SK-N-SH (cell line): ENCODE results near the gene CENPP. TPM values are rescaled to one million over a fixed set of nuclear protein-coding genes. Genes with fewer than 3 reads are reported as not detected.

Source experiments
- CTCF ChIA-PET: fragments of 300-600, 350-600 bp; formaldehyde crosslinking; extraction: SDS; loops from one replicate; lab custom pipeline; 2021; lab: Yijun Ruan, JAX
- POLR2A ChIA-PET: fragments of 350-600 bp; sonication (Branson Sonifier 250); formaldehyde crosslinking; extraction: SDS; loops from one replicate; lab custom pipeline; 2020; ENCODE audit warnings: antibody characterized with exemption, inconsistent platforms; lab: Yijun Ruan, JAX
- DNase-seq: peaks from one replicate; pipeline ENCODE4 v3.0.0; 2012
- H2AFZ ChIP-seq: fragments of 200-600 bp; sonication (generic); 2 replicates; pipeline ENCODE4 v1.8.1; 2016; ENCODE audit warnings: antibody characterized with exemption, mild to moderate bottlenecking, low read depth
- H3F3A ChIP-seq: fragments of 200-600 bp; sonication (generic); replicated peaks from 2 replicates; pipeline ENCODE3; 2016; ENCODE audit warnings: antibody characterized with exemption, mild to moderate bottlenecking; ENCODE audit not compliant: insufficient read depth
- H3K27ac ChIP-seq, 2 experiments: fragments of 200-500 bp in 1 of 2; fragments of 200-600 bp in 1 of 2; sonication (Bioruptor generic) in 1 of 2; sonication (generic), shearing (Covaris generic) in 1 of 2; 2 replicates each; pipeline versions ENCODE4 v1.5.1 to v1.6.1; 2014 to 2016; ENCODE audit warnings: low read depth in 2 of 2, inconsistent platforms in 1 of 2, low read length in 1 of 2, mild to moderate bottlenecking in 1 of 2, mixed read lengths in 1 of 2
- H3K27me3 ChIP-seq: fragments of 200-600 bp; sonication (generic), shearing (Covaris generic); 2 replicates; pipeline ENCODE4 v1.6.1; 2016; ENCODE audit warnings: mixed run types; ENCODE audit not compliant: insufficient read depth
- H3K36me3 ChIP-seq, 2 experiments: fragments of 200-500 bp in 1 of 2; fragments of 200-600 bp in 1 of 2; sonication (Bioruptor generic) in 1 of 2; sonication (generic) in 1 of 2; replicated peaks in 1 of 2; 2 replicates each; pipeline versions ENCODE3 to v1.5.1; 2014 to 2016; ENCODE audit warnings: low read length in 1 of 2, mild to moderate bottlenecking in 1 of 2; ENCODE audit not compliant: insufficient read depth in 2 of 2, control insufficient read depth in 1 of 2
- H3K4me1 ChIP-seq, 2 experiments: fragments of 200-500 bp in 1 of 2; fragments of 200-600 bp in 1 of 2; sonication (Bioruptor generic) in 1 of 2; sonication (generic), shearing (Covaris generic) in 1 of 2; 2 replicates each; pipeline versions ENCODE4 v1.5.1 to v1.6.1; 2014 to 2016; ENCODE audit warnings: low read depth in 1 of 2, low read length in 1 of 2, mixed run types in 1 of 2; ENCODE audit not compliant: insufficient read depth in 2 of 2, control insufficient read depth in 1 of 2
- H3K4me2 ChIP-seq: fragments of 200-600 bp; sonication (generic), shearing (Covaris generic); 2 replicates; pipeline ENCODE4 v1.6.1; 2017; ENCODE audit warnings: mixed run types
- H3K4me3 ChIP-seq, 2 experiments: fragments of 200-500 bp in 1 of 2; fragments of 200-600 bp in 1 of 2; sonication (Bioruptor generic) in 1 of 2; sonication (generic), shearing (Covaris generic) in 1 of 2; 2 replicates each; pipeline versions ENCODE4 v1.5.1 to v1.8.1; 2014 to 2016; ENCODE audit warnings: low read depth in 2 of 2, inconsistent platforms in 1 of 2, low read length in 1 of 2, mild to moderate bottlenecking in 1 of 2, mixed read lengths in 1 of 2, moderate library complexity in 1 of 2
- H3K79me2 ChIP-seq: fragments of 200-600 bp; sonication (generic); 2 replicates; pipeline ENCODE4 v1.8.1; 2017; ENCODE audit warnings: mild to moderate bottlenecking; ENCODE audit not compliant: insufficient read depth
- H3K9ac ChIP-seq: fragments of 200-600 bp; sonication (generic); 2 replicates; pipeline ENCODE4 v1.6.1; 2017; ENCODE audit warnings: mixed run types
- H3K9me2 ChIP-seq: fragments of 200-600 bp; sonication (generic); 2 replicates; pipeline ENCODE4 v1.6.1; 2017; ENCODE audit warnings: mixed run types
- H3K9me3 ChIP-seq: fragments of 200-600 bp; sonication (generic); 2 replicates; pipeline ENCODE4 v1.6.1; 2017; ENCODE audit warnings: mixed run types, mild to moderate bottlenecking, moderate library complexity
- H4K20me1 ChIP-seq: fragments of 200-600 bp; sonication (generic); 2 replicates; pipeline ENCODE4 v1.6.1; 2017; ENCODE audit warnings: mild to moderate bottlenecking, mixed run types; ENCODE audit not compliant: insufficient read depth
- CTCF ChIP-seq: fragments of 200-600 bp; sonication (generic); IDR thresholded peaks from 2 replicates; pipeline ENCODE4 v1.6.1; 2017; ENCODE audit warnings: antibody characterized with exemption, mild to moderate bottlenecking, moderate library complexity
- ELF1 ChIP-seq: IDR thresholded peaks from 2 replicates; pipeline ENCODE4 v1.4.0; 2012
- EP300 ChIP-seq, 2 experiments: IDR thresholded peaks; 2 replicates each; pipeline versions ENCODE4 v1.4.0 to v1.6.1; 2012; ENCODE audit warnings: borderline replicate concordance in 1 of 2, low read depth in 1 of 2, low read length in 1 of 2
- FOSL2 ChIP-seq: IDR thresholded peaks from 2 replicates; pipeline ENCODE4 v1.4.0; 2012; ENCODE audit warnings: low read depth, mild to moderate bottlenecking, moderate library complexity, borderline replicate concordance
- FOXJ3 ChIP-seq: sonication (generic); formaldehyde crosslinking; IDR thresholded peaks from 2 replicates; pipeline ENCODE4 v1.5.1; 2020; ENCODE audit warnings: mild to moderate bottlenecking, missing genetic modification reagents
- FOXM1 ChIP-seq: IDR thresholded peaks from 2 replicates; pipeline ENCODE4 v1.4.0; 2012; ENCODE audit warnings: low read depth, mild to moderate bottlenecking
- GABPA ChIP-seq: IDR thresholded peaks from 2 replicates; pipeline ENCODE4 v1.4.0; 2012; ENCODE audit warnings: low read depth, mild to moderate bottlenecking
- GATA2 ChIP-seq: sonication (generic); formaldehyde crosslinking; IDR thresholded peaks from 2 replicates; pipeline ENCODE4 v1.5.0; 2020; ENCODE audit warnings: mild to moderate bottlenecking, missing genetic modification reagents
- JUND ChIP-seq: IDR thresholded peaks from 2 replicates; pipeline ENCODE4 v1.4.0; 2012
- MEF2A ChIP-seq: IDR thresholded peaks from 2 replicates; pipeline ENCODE4 v1.4.0; 2012; ENCODE audit warnings: low read depth, borderline replicate concordance
- NFIC ChIP-seq: IDR thresholded peaks from 2 replicates; pipeline ENCODE4 v1.4.0; 2012; ENCODE audit warnings: borderline replicate concordance
- PBX3 ChIP-seq: IDR thresholded peaks from 2 replicates; pipeline ENCODE4; 2012
- RAD21 ChIP-seq: IDR thresholded peaks from 2 replicates; pipeline ENCODE4 v1.6.1; 2012; ENCODE audit warnings: mild to moderate bottlenecking, low read length
- RFX5 ChIP-seq: IDR thresholded peaks from 2 replicates; pipeline ENCODE4 v1.6.1; 2012; ENCODE audit warnings: mild to moderate bottlenecking, improper control_type of control experiment, low read length
- SMC3 ChIP-seq: IDR thresholded peaks from 2 replicates; pipeline ENCODE4 v1.6.1; 2012; ENCODE audit warnings: low read depth, low read length, improper control_type of control experiment
- TAF1 ChIP-seq: IDR thresholded peaks from 2 replicates; pipeline ENCODE4 v1.6.1; 2012; ENCODE audit warnings: low read depth, mild to moderate bottlenecking, low read length, moderate library complexity, borderline replicate concordance
- TCF12 ChIP-seq: IDR thresholded peaks from 2 replicates; pipeline ENCODE4 v1.4.0; 2012
- TEAD4 ChIP-seq: IDR thresholded peaks from 2 replicates; pipeline ENCODE4 v1.4.0; 2012; ENCODE audit warnings: mild to moderate bottlenecking, borderline replicate concordance; ENCODE audit not compliant: insufficient read depth
- YY1 ChIP-seq: IDR thresholded peaks from 2 replicates; pipeline ENCODE4 v1.4.0; 2012; ENCODE audit warnings: low read depth, mild to moderate bottlenecking
- WGBS: methylation state at CpG from one replicate; pipeline ENCODE4 v1.1.6; 2017; ENCODE audit warnings: low lambda C conversion rate; 5-methylcytosine and 5-hydroxymethylcytosine counted together
- polyA plus RNA-seq, 3 experiments: library from polyadenylated mRNA; depleted of rRNA; stranded (reverse); fragments of >200 nt; gene quantifications; 2 replicates each; pipeline ENCODE4 v1.2.3, GENCODE V29; 2012
- TF ChIP-seq, protein P1 (sequence below): IDR thresholded peaks from 2 replicates; pipeline ENCODE4 v1.4.0; 2012; ENCODE audit warnings: low read depth, borderline replicate concordance

CENPP gene
- polyA plus RNA-seq, 1 of the 3 experiments (the other 2 are of a cell fraction): 1.3 TPM

- TF ChIP-seq, protein P1, sequence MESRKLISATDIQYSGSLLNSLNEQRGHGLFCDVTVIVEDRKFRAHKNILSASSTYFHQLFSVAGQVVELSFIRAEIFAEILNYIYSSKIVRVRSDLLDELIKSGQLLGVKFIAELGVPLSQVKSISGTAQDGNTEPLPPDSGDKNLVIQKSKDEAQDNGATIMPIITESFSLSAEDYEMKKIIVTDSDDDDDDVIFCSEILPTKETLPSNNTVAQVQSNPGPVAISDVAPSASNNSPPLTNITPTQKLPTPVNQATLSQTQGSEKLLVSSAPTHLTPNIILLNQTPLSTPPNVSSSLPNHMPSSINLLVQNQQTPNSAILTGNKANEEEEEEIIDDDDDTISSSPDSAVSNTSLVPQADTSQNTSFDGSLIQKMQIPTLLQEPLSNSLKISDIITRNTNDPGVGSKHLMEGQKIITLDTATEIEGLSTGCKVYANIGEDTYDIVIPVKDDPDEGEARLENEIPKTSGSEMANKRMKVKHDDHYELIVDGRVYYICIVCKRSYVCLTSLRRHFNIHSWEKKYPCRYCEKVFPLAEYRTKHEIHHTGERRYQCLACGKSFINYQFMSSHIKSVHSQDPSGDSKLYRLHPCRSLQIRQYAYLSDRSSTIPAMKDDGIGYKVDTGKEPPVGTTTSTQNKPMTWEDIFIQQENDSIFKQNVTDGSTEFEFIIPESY: no peak
- TF ChIP-seq GABPA: no peak
- TF ChIP-seq GATA2 (CRISPR knock-in tag): no peak
- TF ChIP-seq CTCF: no peak
These were observed 77.3 kb downstream of the CENPP start (continued) for GRCh38 chr9:92402826-92403745.

- no peaks in the 10 kb centered on the region for H3F3A ChIP-seq
- H3K9me2 ChIP-seq: no peaks in the 10 kb centered on the region
- H2AFZ ChIP-seq: no peak within 1 kb of the TSS
- H3K9ac ChIP-seq: no peak within 1 kb of the TSS
- no peak for DNase-seq
- ChIA-PET POLR2A (no interaction called here), CTCF (interaction anchor here (1.7 kb wide), 1 partner anchor 76 kb away, joined by 4 read pairs; no protein-coding TSS in a partner anchor)
- H4K20me1 ChIP-seq: no peaks in the 10 kb centered on the region
- H3K9me3 ChIP-seq: no peaks in the 10 kb centered on the region
- no peaks in the 10 kb centered on the region for H3K79me2 ChIP-seq
- H3K27me3 ChIP-seq: no peaks in the 10 kb centered on the region
- WGBS: 89% methylated on average over 5 of the region's 5 CpGs
- no peaks in the 10 kb centered on the region for H3K36me3 ChIP-seq
- TF ChIP-seq ELF1 (no peak), YY1 (no peak), EP300 (IDR thresholded peaks at IDR 0.05; ENCODE audit: borderline replicate concordance in 1 of 2, low read depth in 1 of 2, low read length in 1 of 2) (no peak), PBX3 (no peak), FOXM1 (no peak), TEAD4 (no peak), SMC3 (no peak), TAF1 (no peak), RFX5 (no peak), TCF12 (no peak), JUND (no peak), RAD21 (no peak), FOXJ3 (CRISPR knock-in tag) (no peak), FOSL2 (no peak), NFIC (no peak), GABPA (no peak), GATA2 (CRISPR knock-in tag) (no peak), MEF2A (no peak)
- TF ChIP-seq, protein P1: no peak
- peaks cover 3 to 7% of the 10 kb centered on the region in 2 experiments; a peak in 3 of 4 replicates for H3K4me1 ChIP-seq
- H3K4me2 ChIP-seq: no peak within 1 kb of the TSS
- H3K4me3 ChIP-seq: no peak within 1 kb of the TSS
- 0 out of 4 replicates have a peak within 1 kb of the TSS, but pooled peaks of 1 of the 2 experiments have one; percentile 7 for H3K27ac ChIP-seq
These were observed 78.5 kb downstream of the CENPP start, which contains the start of gene OGN for GRCh38 chr9:92404042-92404836. Gene OGN (minus strand): TSS chr9:92404578. CDS start chr9:92403407, 1,171 bp downstream.
